Stimulated activated CD8-positive, alpha-beta memory T cell treated with anti-CD3 and anti-CD28 coated beads, Interleukin-15, amount 100 ng/mL, for 48 hours (primary cell): ENCODE measurements around the gene TJP3.
"Not testable (repeated sequence)": the region's sequence is repeated elsewhere in the genome, so short reads cannot be mapped to it uniquely, and the experiment has no call there.

Experiments used
- DNase-seq, 2 donors: peaks; one replicate each; pipeline ENCODE4 v3.0.0-alpha.2; 2020; ENCODE audit warnings: low read depth in 2 of 2

The TJP3 gene

GRCh38 chr19:3708207-3708931, at the start of gene TJP3:
TJP3 (plus strand) TSS chr19:3708384; CDS start chr19:3728433, 20,049 bp downstream.
- DNase-seq, result no peak

- no peak for DNase-seq
Observed at GRCh38 chr19:3658870-3659745, 49.1 kb upstream of the TJP3 start.

GRCh38 chr19:3659746-3660112, 48.5 kb upstream of the TJP3 start:
- DNase-seq, result no peak

GRCh38 chr19:3660493-3661219, 47.5 kb upstream of the TJP3 start:
- DNase-seq, result no peak

GRCh38 chr19:3661284-3662238, 46.6 kb upstream of the TJP3 start:
- DNase-seq, result no peak

- no peak for DNase-seq
Observed at GRCh38 chr19:3663838-3664237, 44.3 kb upstream of the TJP3 start.

- DNase-seq, result no peak
Observed at GRCh38 chr19:3664879-3665642, 43.1 kb upstream of the TJP3 start.

GRCh38 chr19:3665681-3666544, 42.3 kb upstream of the TJP3 start:
- DNase-seq, result peak; percentile 46 to 47

GRCh38 chr19:3666545-3666856, 41.7 kb upstream of the TJP3 start:
- DNase-seq, result not testable (repeated sequence)

GRCh38 chr19:3667037-3667638, 41.0 kb upstream of the TJP3 start:
- DNase-seq, result no peak

GRCh38 chr19:3667766-3668165, 40.4 kb upstream of the TJP3 start:
- DNase-seq, result no peak

- DNase-seq, result no peak
Observed at GRCh38 chr19:3668331-3669081, 39.7 kb upstream of the TJP3 start.

GRCh38 chr19:3669082-3669946, 38.9 kb upstream of the TJP3 start:
- DNase-seq, result no peak

GRCh38 chr19:3669947-3670795, 38.0 kb upstream of the TJP3 start:
- no peak for DNase-seq

GRCh38 chr19:3670796-3671679, 37.1 kb upstream of the TJP3 start:
- DNase-seq, result peak; percentile 72 to 85
